Breast epithelium (tissue), 3 donors: ENCODE measurements around the gene NR3C1.

ENCODE experiments used
- POLR2A ChIP-seq: fragments of 450-650 bp; IDR thresholded peaks from one replicate; pipeline ENCODE4 v1.6.1; 2016; ENCODE audit warnings: antibody characterized with exemption, mild to moderate bottlenecking, moderate library complexity
- POLR2AphosphoS5 ChIP-seq, 3 donors: sonication (generic); formaldehyde crosslinking; IDR thresholded peaks; one replicate each; pipeline ENCODE4 v1.6.1; 2017; ENCODE audit warnings: antibody characterized with exemption in 3 of 3
- TF ChIP-seq, protein P1 (sequence below), 3 donors: fragments of 450-650 bp; IDR thresholded peaks; one replicate each; pipeline ENCODE4 v1.5.1; 2016 to 2017; ENCODE audit warnings: antibody characterized with exemption in 3 of 3, mild to moderate bottlenecking in 3 of 3, moderate library complexity in 3 of 3

DNA sequence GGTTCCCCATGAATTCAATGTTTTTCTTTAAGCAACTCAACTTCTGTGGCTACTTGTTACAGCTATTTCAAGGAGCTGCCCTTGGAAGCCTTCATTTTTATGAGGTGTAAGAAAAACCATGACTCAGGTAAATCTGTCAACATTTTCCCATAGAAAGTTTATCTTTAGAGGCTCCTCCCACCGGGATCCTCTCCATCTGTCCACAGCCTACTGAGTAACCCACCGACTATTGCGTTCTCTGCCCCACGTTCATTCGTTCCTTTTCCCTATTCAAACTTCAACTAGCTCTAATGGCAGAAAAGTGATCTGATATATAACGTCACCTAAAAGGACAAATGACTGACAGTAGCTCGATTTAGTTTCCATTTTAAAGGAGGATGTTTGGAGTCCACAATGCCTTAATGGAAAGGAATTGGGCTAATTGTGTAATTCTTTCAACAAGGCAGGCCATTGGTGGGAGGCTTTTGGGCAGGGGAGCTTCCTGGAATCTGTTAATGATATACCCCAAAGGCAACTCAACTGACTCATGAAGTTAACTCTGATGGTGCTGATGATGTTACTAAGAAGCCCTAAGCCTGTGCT is 29.3 kb upstream of the NR3C1 start:
- TF ChIP-seq POLR2AphosphoS5 (IDR thresholded peaks at IDR 0.05) (no peak), POLR2A (no peak)
- TF ChIP-seq, protein P1, sequence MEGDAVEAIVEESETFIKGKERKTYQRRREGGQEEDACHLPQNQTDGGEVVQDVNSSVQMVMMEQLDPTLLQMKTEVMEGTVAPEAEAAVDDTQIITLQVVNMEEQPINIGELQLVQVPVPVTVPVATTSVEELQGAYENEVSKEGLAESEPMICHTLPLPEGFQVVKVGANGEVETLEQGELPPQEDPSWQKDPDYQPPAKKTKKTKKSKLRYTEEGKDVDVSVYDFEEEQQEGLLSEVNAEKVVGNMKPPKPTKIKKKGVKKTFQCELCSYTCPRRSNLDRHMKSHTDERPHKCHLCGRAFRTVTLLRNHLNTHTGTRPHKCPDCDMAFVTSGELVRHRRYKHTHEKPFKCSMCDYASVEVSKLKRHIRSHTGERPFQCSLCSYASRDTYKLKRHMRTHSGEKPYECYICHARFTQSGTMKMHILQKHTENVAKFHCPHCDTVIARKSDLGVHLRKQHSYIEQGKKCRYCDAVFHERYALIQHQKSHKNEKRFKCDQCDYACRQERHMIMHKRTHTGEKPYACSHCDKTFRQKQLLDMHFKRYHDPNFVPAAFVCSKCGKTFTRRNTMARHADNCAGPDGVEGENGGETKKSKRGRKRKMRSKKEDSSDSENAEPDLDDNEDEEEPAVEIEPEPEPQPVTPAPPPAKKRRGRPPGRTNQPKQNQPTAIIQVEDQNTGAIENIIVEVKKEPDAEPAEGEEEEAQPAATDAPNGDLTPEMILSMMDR (IDR thresholded peaks at IDR 0.05): no peak
